Skeletal muscle tissue (tissue), 4 donors: ENCODE results near the gene ABI2. TPM values are rescaled to one million over a fixed set of nuclear protein-coding genes. Genes with fewer than 3 reads are reported as not detected.

Experiments
- H3K27ac ChIP-seq: one replicate; pipeline ENCODE4 v1.7.0; 2013; ENCODE audit warnings: mild to moderate bottlenecking, low read depth, low read length, inconsistent platforms
- H3K27me3 ChIP-seq, 3 donors: one replicate each; pipeline ENCODE4 v1.7.0; 2013; ENCODE audit warnings: low read length in 3 of 3; ENCODE audit not compliant: control insufficient read depth in 3 of 3, insufficient read depth in 3 of 3
- H3K36me3 ChIP-seq, 3 donors: one replicate each; pipeline ENCODE4 v1.7.0; 2013; ENCODE audit warnings: low read length in 3 of 3; ENCODE audit not compliant: control insufficient read depth in 3 of 3, insufficient read depth in 3 of 3
- H3K4me1 ChIP-seq, 3 donors: one replicate each; pipeline ENCODE4 v1.7.0; 2013; ENCODE audit warnings: low read length in 3 of 3, mild to moderate bottlenecking in 3 of 3; ENCODE audit not compliant: control insufficient read depth in 3 of 3, insufficient read depth in 3 of 3
- H3K4me3 ChIP-seq, 3 donors: one replicate each; pipeline ENCODE4 v1.7.0; 2013; ENCODE audit warnings: low read length in 3 of 3
- H3K9ac ChIP-seq, 3 donors: one replicate each; pipeline ENCODE4 v1.7.0; 2013; ENCODE audit warnings: low read length in 3 of 3, mild to moderate bottlenecking in 3 of 3, moderate library complexity in 2 of 3, low read depth in 1 of 3
- H3K9me3 ChIP-seq, 3 donors: one replicate each; pipeline ENCODE4 v1.7.0; 2013; ENCODE audit warnings: low read length in 3 of 3; ENCODE audit not compliant: control insufficient read depth in 3 of 3
- total RNA-seq: library from RNA; depleted of rRNA; stranded (reverse); fragments of >200 nt; gene quantifications from one replicate; pipeline ENCODE4 v1.2.3, GENCODE V29; 2014
- donor health status: Osteomylitis.

Gene ABI2
- total RNA-seq, 1 donor from 2014 or later: 16.2 TPM

DNA sequence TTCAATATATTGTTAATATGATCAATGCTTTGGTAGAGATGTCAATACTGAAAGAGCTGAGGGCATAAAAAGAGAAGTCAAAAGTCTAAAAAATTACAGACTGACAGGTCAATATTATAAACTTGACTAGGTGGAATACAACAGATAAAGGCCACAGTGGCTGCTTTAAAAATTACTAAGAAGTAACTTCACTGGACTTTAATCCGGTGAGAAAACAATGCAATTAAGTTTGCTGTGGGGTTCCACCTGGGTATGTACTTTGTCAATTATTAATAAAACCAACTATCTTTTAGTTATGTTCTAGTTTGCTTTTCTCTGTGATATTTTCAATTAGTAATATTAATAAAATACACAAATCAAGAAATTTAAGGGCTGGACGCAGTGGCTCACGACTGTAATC, 162.2 kb downstream of the ABI2 start:
- Histone ChIP-seq H3K4me3 (no peak overlapping the region), H3K9ac (no peak overlapping the region), H3K27me3 (no peaks in the 10 kb centered on the region), H3K36me3 (peaks cover 2 to 9% (median 6%) of the 10 kb centered on the region in 3 donors), H3K9me3 (no peaks in the 10 kb centered on the region), H3K4me1 (peaks cover 0 to 3% (median 0%) of the 10 kb centered on the region in 3 donors), H3K27ac (no peak overlapping the region)

GRCh38 chr2:203492965-203493364, 164.8 kb downstream of the ABI2 start:
- Histone ChIP-seq H3K27me3 (no peaks in the 10 kb centered on the region), H3K4me1 (peaks cover 0 to 3% (median under 1%) of the 10 kb centered on the region in 3 donors), H3K9me3 (no peaks in the 10 kb centered on the region), H3K36me3 (peaks cover 2 to 7% (median 6%) of the 10 kb centered on the region in 3 donors), H3K27ac (no peak overlapping the region), H3K9ac (no peak overlapping the region), H3K4me3 (no peak overlapping the region)

Other genes starting within 250 kb of the ABI2 start
- gene CYP20A1, start 89.4 kb upstream of the ABI2 start, total RNA-seq: 30.8 TPM
- 42.8 TPM for gene RAPH1, start 206.9 kb downstream of the ABI2 start, total RNA-seq